Loucy (cell line): ENCODE data around the gene RUNX2.

ENCODE experiments used
- H2AFZ ChIP-seq: fragments of 200-600 bp; sonication (generic); 2 replicates; pipeline ENCODE4 v1.6.0; 2016; ENCODE audit warnings: antibody characterized with exemption, mild to moderate bottlenecking, low read length, moderate library complexity
- H3F3A ChIP-seq: fragments of 200-600 bp; 2 replicates; pipeline ENCODE4 v1.6.0; 2016; ENCODE audit warnings: antibody characterized with exemption, low read depth, mild to moderate bottlenecking
- H3K27me3 ChIP-seq: fragments of 200-600 bp; sonication (generic); 2 replicates; pipeline ENCODE4 v1.6.1; 2014; ENCODE audit warnings: low read length, mild to moderate bottlenecking; ENCODE audit not compliant: insufficient read depth, poor library complexity, severe bottlenecking
- H3K36me3 ChIP-seq: fragments of 200-600 bp; sonication (generic); 2 replicates; pipeline ENCODE4 v1.6.1; 2016; ENCODE audit warnings: low read length; ENCODE audit not compliant: insufficient read depth
- H3K4me1 ChIP-seq: fragments of 200-600 bp; sonication (generic); 2 replicates; pipeline ENCODE4 v1.5.1; 2014; ENCODE audit warnings: low read length, mild to moderate bottlenecking; ENCODE audit not compliant: insufficient read depth, poor library complexity, severe bottlenecking
- H3K4me2 ChIP-seq: fragments of 200-600 bp; sonication (generic); 2 replicates; pipeline ENCODE4 v1.6.0; 2014; ENCODE audit warnings: antibody characterized with exemption, low read length, low read depth, mild to moderate bottlenecking; ENCODE audit not compliant: poor library complexity, severe bottlenecking
- H3K4me3 ChIP-seq: fragments of 200-600 bp; sonication (generic); 2 replicates; pipeline ENCODE4 v1.5.1; 2014; ENCODE audit warnings: low read length, mild to moderate bottlenecking, mixed read lengths; ENCODE audit not compliant: poor library complexity, severe bottlenecking
- H3K79me2 ChIP-seq: fragments of 200-600 bp; sonication (generic); 2 replicates; pipeline ENCODE4 v1.6.1; 2014; ENCODE audit warnings: low read length; ENCODE audit not compliant: insufficient read depth
- H3K9ac ChIP-seq: fragments of 200-600 bp; sonication (generic); 2 replicates; pipeline ENCODE4 v1.6.0; 2014; ENCODE audit warnings: mild to moderate bottlenecking, low read depth, low read length, moderate library complexity; ENCODE audit not compliant: poor library complexity, severe bottlenecking
- H3K9me2 ChIP-seq: fragments of 200-600 bp; sonication (generic); replicated peaks from 2 replicates; pipeline ENCODE4 v1.6.1; 2016; ENCODE audit warnings: low read depth, low read length, mixed read lengths
- H3K9me3 ChIP-seq: fragments of 200-600 bp; sonication (generic); 2 replicates; pipeline ENCODE4 v1.6.1; 2014; ENCODE audit warnings: mild to moderate bottlenecking, antibody characterized with exemption, low read length, low read depth; ENCODE audit not compliant: insufficient read depth
- H4K20me1 ChIP-seq: fragments of 200-600 bp; sonication (generic); 2 replicates; pipeline ENCODE4 v1.6.0; 2014; ENCODE audit warnings: antibody characterized with exemption, low read length, mild to moderate bottlenecking; ENCODE audit not compliant: insufficient read depth, poor library complexity, severe bottlenecking
- EZH2phosphoT487 ChIP-seq: fragments of 200-600 bp; IDR thresholded peaks from 2 replicates; pipeline ENCODE4 v1.6.1; 2018; ENCODE audit warnings: antibody characterized with exemption, mild to moderate bottlenecking, moderate library complexity, borderline replicate concordance
- TF ChIP-seq, protein P1 (sequence below): fragments of 200-600 bp; sonication (generic); conservative IDR thresholded peaks from 2 replicates; pipeline ENCODE4 v1.5.1; 2014; ENCODE audit warnings: mild to moderate bottlenecking, antibody characterized with exemption, low read length

RUNX2 gene

GRCh38 chr6:45630314-45630713 is 302.2 kb downstream of the RUNX2 start:
- H4K20me1 ChIP-seq, result no peaks in the 10 kb centered on the region
- TF ChIP-seq EZH2phosphoT487, result no peak
- TF ChIP-seq, protein P1, sequence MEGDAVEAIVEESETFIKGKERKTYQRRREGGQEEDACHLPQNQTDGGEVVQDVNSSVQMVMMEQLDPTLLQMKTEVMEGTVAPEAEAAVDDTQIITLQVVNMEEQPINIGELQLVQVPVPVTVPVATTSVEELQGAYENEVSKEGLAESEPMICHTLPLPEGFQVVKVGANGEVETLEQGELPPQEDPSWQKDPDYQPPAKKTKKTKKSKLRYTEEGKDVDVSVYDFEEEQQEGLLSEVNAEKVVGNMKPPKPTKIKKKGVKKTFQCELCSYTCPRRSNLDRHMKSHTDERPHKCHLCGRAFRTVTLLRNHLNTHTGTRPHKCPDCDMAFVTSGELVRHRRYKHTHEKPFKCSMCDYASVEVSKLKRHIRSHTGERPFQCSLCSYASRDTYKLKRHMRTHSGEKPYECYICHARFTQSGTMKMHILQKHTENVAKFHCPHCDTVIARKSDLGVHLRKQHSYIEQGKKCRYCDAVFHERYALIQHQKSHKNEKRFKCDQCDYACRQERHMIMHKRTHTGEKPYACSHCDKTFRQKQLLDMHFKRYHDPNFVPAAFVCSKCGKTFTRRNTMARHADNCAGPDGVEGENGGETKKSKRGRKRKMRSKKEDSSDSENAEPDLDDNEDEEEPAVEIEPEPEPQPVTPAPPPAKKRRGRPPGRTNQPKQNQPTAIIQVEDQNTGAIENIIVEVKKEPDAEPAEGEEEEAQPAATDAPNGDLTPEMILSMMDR, result no peak
- no peaks in the 10 kb centered on the region for H3F3A ChIP-seq
- H3K79me2 ChIP-seq, result no peaks in the 10 kb centered on the region
- H3K9me3 ChIP-seq, result no peaks in the 10 kb centered on the region
- no peak overlapping the region for H3K4me2 ChIP-seq
- H2AFZ ChIP-seq, result no peak overlapping the region
- no peaks in the 10 kb centered on the region for H3K27me3 ChIP-seq
- H3K9me2 ChIP-seq, result no peaks in the 10 kb centered on the region
- H3K4me1 ChIP-seq, result peaks cover 44% of the 10 kb centered on the region
- no peaks in the 10 kb centered on the region for H3K36me3 ChIP-seq
- H3K4me3 ChIP-seq, result no peak overlapping the region
- no peak overlapping the region for H3K9ac ChIP-seq

- Histone ChIP-seq H3K4me3 (no peak overlapping the region), H3K79me2 (no peaks in the 10 kb centered on the region), H3K9ac (no peak overlapping the region), H3K9me2 (no peaks in the 10 kb centered on the region), H3K36me3 (no peaks in the 10 kb centered on the region), H3F3A (no peaks in the 10 kb centered on the region), H3K4me1 (peaks cover 39% of the 10 kb centered on the region), H4K20me1 (no peaks in the 10 kb centered on the region), H3K27me3 (no peaks in the 10 kb centered on the region), H3K9me3 (no peaks in the 10 kb centered on the region), H3K4me2 (no peak overlapping the region), H2AFZ (no peak overlapping the region)
- TF ChIP-seq, protein P1, result no peak
- TF ChIP-seq EZH2phosphoT487, result no peak
Observed at GRCh38 chr6:45630801-45631200, 302.7 kb downstream of the RUNX2 start.

GRCh38 chr6:45631396-45631795 is 303.3 kb downstream of the RUNX2 start:
- H3F3A ChIP-seq, result no peaks in the 10 kb centered on the region
- TF ChIP-seq, protein P1, result no peak
- TF ChIP-seq EZH2phosphoT487, result no peak
- no peak overlapping the region for H2AFZ ChIP-seq
- no peak overlapping the region for H3K4me2 ChIP-seq
- H3K4me3 ChIP-seq, result no peak overlapping the region
- no peaks in the 10 kb centered on the region for H3K9me2 ChIP-seq
- no peaks in the 10 kb centered on the region for H3K79me2 ChIP-seq
- no peaks in the 10 kb centered on the region for H3K9me3 ChIP-seq
- H3K36me3 ChIP-seq, result no peaks in the 10 kb centered on the region
- peaks cover 33% of the 10 kb centered on the region for H3K4me1 ChIP-seq
- no peaks in the 10 kb centered on the region for H3K27me3 ChIP-seq
- H4K20me1 ChIP-seq, result no peaks in the 10 kb centered on the region
- no peak overlapping the region for H3K9ac ChIP-seq
